ENCODE measurements around the gene CNTN1.

DNA sequence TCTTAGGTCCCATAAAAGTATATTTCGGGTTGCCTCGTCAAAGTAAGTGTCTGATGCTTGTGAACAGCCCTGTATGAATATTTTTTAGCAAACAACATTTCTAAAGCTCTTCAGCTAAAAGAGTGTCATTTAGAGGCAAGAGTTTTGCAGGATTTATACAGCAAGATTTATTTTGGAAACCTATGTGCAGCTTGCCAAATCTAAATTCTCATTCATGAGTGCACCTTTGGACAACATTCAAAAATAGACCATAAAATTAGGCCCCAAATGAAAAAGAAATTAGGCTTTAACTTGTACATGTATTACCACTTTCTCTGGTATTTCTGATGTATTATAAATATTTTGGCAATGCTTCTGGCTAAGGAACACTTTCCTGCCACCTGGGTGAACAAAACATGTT lies 271.5 kb downstream of the CNTN1 start:
- no peak for TF ChIP-seq CTCF (IDR thresholded peaks at IDR 0.05; ENCODE audit: poor library complexity)
- no peak for TF ChIP-seq EZH2 (IDR thresholded peaks at IDR 0.05; ENCODE audit: borderline replicate concordance)
- no peak for TF ChIP-seq EZH2phosphoT487 (IDR thresholded peaks at IDR 0.05; ENCODE audit: low read depth, severe bottlenecking, unreplicated experiment)

Data from hepatocyte (in vitro differentiated cells).